Activated T-cell treated with anti-CD3 and anti-CD28 coated beads, Interleukin-2, amount 50 U/mL, for 72 hours (primary cell): ENCODE measurements around the gene SPSB2. TPM values are rescaled to one million over a fixed set of nuclear protein-coding genes. Genes with fewer than 3 reads are reported as not detected.
"Not testable (repeated sequence)": the region's sequence is repeated elsewhere in the genome, so short reads cannot be mapped to it uniquely, and the experiment has no call there.

Experiments used
- ATAC-seq, 2 donors: fragments of 150-1000 bp; cut with Tn5 transposase; replicated peaks in 1 of 2; 2 replicates each; pipeline ENCODE4 v1.10.0; 2021; ENCODE audit warnings: moderate library complexity in 2 of 2, mild to moderate bottlenecking in 1 of 2
- DNase-seq, 2 donors: peaks; one replicate each; pipeline ENCODE4 v3.0.0; 2021 to 2022; ENCODE audit warnings: mixed read lengths in 1 of 2
- H3K27ac Mint-ChIP-seq: one replicate; pipeline ENCODE4 v1.8.0; 2022; ENCODE audit warnings: mild to moderate bottlenecking, moderate library complexity, mixed read lengths
- H3K27me3 Mint-ChIP-seq: one replicate; pipeline ENCODE4 v1.8.0; 2022; ENCODE audit warnings: low read depth, mixed read lengths
- H3K36me3 Mint-ChIP-seq, 2 donors: one replicate each; pipeline ENCODE4 v1.8.0; 2022; ENCODE audit warnings: mixed read lengths in 2 of 2, mild to moderate bottlenecking in 1 of 2; ENCODE audit not compliant: insufficient read depth in 2 of 2
- H3K4me1 Mint-ChIP-seq: one replicate; pipeline ENCODE4 v1.8.0; 2022; ENCODE audit warnings: low read depth, mixed read lengths
- H3K4me3 Mint-ChIP-seq, 2 donors: one replicate each; pipeline ENCODE4 v1.8.0; 2022; ENCODE audit warnings: mild to moderate bottlenecking in 2 of 2, mixed read lengths in 2 of 2, moderate library complexity in 2 of 2
- H3K9me3 Mint-ChIP-seq, 2 donors: one replicate each; pipeline ENCODE4 v1.8.0; 2022; ENCODE audit warnings: mixed read lengths in 2 of 2
- total RNA-seq, 2 donors: library from RNA; stranded (reverse); gene quantifications; one replicate each; pipeline ENCODE4 v1.2.3, GENCODE V29; 2022

The SPSB2 gene
- total RNA-seq, 2 donors from 2014 or later, result 9.6 to 10.4 TPM

GRCh38 chr12:6909421-6910145 lies 36.5 kb upstream of the SPSB2 start:
- ATAC-seq (peak in 1 of 2 donors; percentile 22), DNase-seq (no peak)
- Mint-ChIP-seq H3K9me3 (no peaks in the 10 kb centered on the region), H3K36me3 (no peaks in the 10 kb centered on the region), H3K27me3 (no peaks in the 10 kb centered on the region), H3K4me1 (peaks cover 16% of the 10 kb centered on the region), H3K4me3 (no peak overlapping the region), H3K27ac (no peak overlapping the region)

- not testable (repeated sequence) for H3K27me3 Mint-ChIP-seq, H3K4me1 Mint-ChIP-seq, H3K36me3 Mint-ChIP-seq, H3K4me3 Mint-ChIP-seq, ATAC-seq, H3K27ac Mint-ChIP-seq, DNase-seq, H3K9me3 Mint-ChIP-seq
Measured at GRCh38 chr12:6908141-6908540, 35.0 kb upstream of the SPSB2 start.

- Mint-ChIP-seq H3K27me3 (no peaks in the 10 kb centered on the region), H3K9me3 (no peaks in the 10 kb centered on the region), H3K27ac (no peak overlapping the region), H3K36me3 (no peaks in the 10 kb centered on the region), H3K4me1 (peaks cover under 1% of the 10 kb centered on the region), H3K4me3 (no peak overlapping the region)
- ATAC-seq (no peak), DNase-seq (no peak)
Measured at GRCh38 chr12:6905414-6906040, 32.4 kb upstream of the SPSB2 start.

DNA sequence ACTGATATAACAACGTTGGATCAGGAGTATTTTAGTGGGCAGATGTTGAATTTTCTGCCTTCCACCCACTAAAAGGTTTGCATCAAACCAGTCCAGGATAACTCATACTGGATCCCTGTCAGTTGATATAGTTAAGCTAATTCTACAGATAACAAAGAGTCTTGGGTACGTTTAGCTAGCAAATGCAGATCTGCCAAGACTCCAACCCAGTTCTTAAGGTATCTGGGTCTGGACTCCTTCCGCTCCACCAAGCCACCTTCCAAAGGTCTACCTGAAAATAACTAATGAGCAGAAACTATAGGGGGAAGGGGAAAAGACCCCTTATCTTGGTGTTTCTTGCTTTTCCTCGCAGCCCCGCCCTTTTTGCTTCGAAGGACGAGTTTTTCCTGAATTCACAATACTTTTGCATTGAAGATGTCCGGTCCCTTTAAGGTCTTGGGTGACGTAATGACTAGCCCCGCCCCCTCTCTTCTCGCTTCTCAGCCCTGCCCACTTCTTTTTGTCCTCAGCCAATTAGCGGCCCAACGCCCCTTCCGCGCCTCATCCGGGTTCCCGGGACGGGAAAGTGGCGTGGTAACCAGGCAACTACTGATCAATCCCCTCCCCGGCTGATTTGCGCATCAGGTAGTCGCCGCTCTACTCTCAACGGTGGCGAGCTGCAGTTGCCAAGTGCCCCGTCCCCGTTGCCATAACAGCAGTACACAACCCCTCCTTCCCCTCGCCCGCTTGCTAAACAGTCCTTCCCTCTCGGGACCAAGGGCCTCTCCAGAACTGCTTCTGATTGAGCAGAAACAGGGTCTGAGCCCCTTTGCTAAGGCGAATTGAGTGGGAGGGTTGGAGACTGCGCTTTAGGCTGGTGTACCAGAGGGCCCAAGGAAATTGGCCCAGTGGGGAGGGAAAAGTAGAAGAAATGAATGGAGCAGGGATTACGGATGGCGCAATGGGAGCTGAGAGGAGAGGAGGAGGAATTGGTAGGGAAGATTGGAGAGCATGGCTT lies 31.5 kb upstream of the SPSB2 start, which contains the start of gene LRRC23:
Gene LRRC23, plus strand, starts transcription at position 543 of the 997 bp plus-strand sequence. CDS start 812 bp downstream, outside the sequence.
- ATAC-seq (peak; percentile 95 to 98), DNase-seq (peak; percentile 97 to 98)
- no peaks in the 10 kb centered on the region for H3K27me3 Mint-ChIP-seq
- H3K27ac Mint-ChIP-seq, result no peak within 1 kb of the TSS
- H3K4me1 Mint-ChIP-seq, result peaks cover 10% of the 10 kb centered on the region
- no peak within 1 kb of the TSS for H3K4me3 Mint-ChIP-seq
- H3K9me3 Mint-ChIP-seq, result no peaks in the 10 kb centered on the region
- no peaks in the 10 kb centered on the region for H3K36me3 Mint-ChIP-seq

DNA sequence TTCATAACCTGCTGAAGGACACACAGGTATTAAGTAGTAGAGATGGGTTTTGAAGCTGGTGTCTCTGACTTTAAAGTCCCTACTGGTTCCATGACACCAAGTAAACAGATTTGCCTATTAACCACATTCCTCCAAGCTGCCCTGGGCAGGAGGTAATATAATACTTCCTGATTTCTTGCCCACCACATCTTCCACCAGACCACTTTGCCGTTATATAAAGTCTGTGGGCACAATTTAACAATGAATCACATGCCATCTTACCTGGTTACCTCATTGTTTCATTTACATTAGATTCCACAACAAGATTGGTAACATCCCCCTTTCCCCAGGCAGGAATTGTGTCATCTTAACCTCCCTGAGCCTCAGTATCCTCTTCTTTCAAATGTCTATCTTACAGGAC lies 30.6 kb upstream of the SPSB2 start:
- Mint-ChIP-seq H3K27me3 (no peaks in the 10 kb centered on the region), H3K4me1 (peaks cover 14% of the 10 kb centered on the region), H3K9me3 (no peaks in the 10 kb centered on the region), H3K27ac (no peak overlapping the region), H3K4me3 (no peak overlapping the region), H3K36me3 (no peaks in the 10 kb centered on the region)
- DNase-seq (no peak), ATAC-seq (no peak)

DNA sequence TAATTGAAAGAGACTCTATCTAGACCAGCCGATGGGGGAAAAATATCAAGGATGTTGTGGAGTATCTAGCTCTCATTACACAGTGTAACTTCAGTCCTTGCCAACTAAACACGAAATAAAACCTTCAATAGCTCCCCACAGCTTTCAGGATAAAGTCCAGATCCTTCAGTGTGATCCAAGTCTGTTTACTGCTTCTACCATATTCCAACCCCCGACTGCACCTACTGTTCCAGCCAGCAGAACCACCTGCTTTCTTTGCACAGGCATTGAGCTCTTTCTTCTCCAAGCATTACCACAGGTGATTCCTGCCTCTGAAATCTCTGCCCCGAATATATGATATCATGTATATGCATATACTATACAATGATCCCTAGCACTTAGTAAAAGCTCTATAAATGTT lies 29.3 kb upstream of the SPSB2 start:
- Mint-ChIP-seq H3K27ac (no peak overlapping the region), H3K9me3 (no peaks in the 10 kb centered on the region), H3K4me1 (peaks cover 14% of the 10 kb centered on the region), H3K4me3 (no peak overlapping the region), H3K36me3 (no peaks in the 10 kb centered on the region), H3K27me3 (no peaks in the 10 kb centered on the region)
- DNase-seq (no peak), ATAC-seq (no peak)

GRCh38 chr12:6899837-6900519 lies 26.9 kb upstream of the SPSB2 start:
- Mint-ChIP-seq H3K27ac (no peak overlapping the region), H3K36me3 (no peaks in the 10 kb centered on the region), H3K4me1 (peaks cover 14% of the 10 kb centered on the region), H3K4me3 (no peak overlapping the region), H3K9me3 (no peaks in the 10 kb centered on the region), H3K27me3 (no peaks in the 10 kb centered on the region)
- DNase-seq (no peak), ATAC-seq (no peak)

DNA sequence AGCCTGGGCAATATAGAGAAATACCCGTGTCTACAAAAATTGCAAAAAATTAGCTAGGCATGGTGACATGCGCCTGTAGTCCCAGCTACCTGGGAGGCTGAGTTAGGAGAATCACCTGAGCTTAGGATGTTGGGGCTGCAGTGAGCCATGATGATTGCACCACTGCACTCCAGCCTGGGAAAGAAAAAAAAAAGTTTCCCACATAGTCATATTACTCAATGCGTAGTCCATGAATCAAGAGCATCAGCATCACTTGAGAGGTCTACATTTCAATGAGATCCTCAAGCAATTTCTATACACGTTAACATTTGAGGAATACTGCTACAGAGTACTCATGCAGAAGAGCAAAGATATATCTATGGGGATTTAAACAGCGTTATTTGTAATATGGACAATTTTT lies 26.3 kb upstream of the SPSB2 start:
- H3K27ac Mint-ChIP-seq, result no peak overlapping the region

DNA sequence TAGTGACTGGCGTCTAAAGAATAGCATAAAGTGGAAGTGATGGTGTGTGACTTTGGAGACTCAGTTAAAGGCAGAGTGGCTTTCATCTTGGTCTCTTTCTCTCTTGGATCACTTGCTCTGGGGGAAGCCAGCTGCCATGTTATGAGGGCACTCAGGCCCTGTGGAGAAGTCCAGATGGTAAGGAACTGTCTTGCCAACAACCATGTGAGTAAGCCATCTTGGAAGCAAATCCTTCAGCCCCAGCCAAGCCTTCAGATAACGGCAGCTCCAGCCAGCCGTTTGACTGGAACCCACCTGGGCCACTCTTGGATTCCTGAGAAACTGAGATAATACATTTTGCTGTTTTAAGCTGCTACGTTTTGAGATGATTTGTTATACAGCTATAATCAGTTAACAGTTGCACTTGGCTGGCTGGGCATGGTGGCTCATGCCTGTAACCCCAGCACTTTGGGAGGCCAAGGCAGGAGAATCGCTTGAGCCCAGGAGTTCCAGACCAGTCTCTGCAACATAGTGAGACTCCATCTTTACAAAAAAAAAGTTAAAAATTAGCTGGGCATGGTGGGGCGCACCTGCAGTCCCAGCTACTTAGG lies 23.8 kb upstream of the SPSB2 start:
- ATAC-seq, result no peak
- Mint-ChIP-seq H3K36me3 (no peaks in the 10 kb centered on the region), H3K27ac (no peak overlapping the region), H3K4me1 (peaks cover 22% of the 10 kb centered on the region), H3K9me3 (no peaks in the 10 kb centered on the region), H3K4me3 (no peak overlapping the region), H3K27me3 (no peaks in the 10 kb centered on the region)
- no peak for DNase-seq

More for the DNA sequence above, 26.3 kb upstream of the SPSB2 start:
- ATAC-seq, result no peak
- Mint-ChIP-seq H3K9me3 (no peaks in the 10 kb centered on the region), H3K4me1 (peaks cover 14% of the 10 kb centered on the region), H3K27me3 (no peaks in the 10 kb centered on the region), H3K4me3 (no peak overlapping the region), H3K36me3 (no peaks in the 10 kb centered on the region)
- no peak for DNase-seq

DNA sequence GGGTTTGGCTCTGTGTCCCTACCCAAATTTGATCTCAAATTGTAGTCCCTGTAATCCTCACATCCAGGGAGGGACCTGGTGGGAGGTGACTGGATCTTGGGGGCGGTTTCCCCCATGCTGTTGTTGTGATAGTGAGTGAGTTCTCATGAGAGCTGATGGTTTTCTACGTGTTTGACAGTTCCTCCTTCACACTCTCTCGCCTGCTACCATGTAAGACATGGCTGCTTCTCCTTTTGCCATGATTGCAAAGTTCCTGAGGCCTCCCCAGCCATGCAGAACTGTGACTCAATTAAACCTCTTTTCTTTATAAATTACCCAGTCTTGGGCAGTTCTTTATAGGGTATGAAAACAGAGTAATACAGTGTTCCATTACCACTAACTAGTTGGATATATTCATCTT lies 21.2 kb upstream of the SPSB2 start:
- no peak for DNase-seq
- Mint-ChIP-seq H3K4me1 (peaks cover 32% of the 10 kb centered on the region), H3K36me3 (no peaks in the 10 kb centered on the region), H3K27ac (no peak overlapping the region), H3K27me3 (no peaks in the 10 kb centered on the region), H3K9me3 (no peaks in the 10 kb centered on the region), H3K4me3 (no peak overlapping the region)
- no peak for ATAC-seq

- H3K9me3 Mint-ChIP-seq, ATAC-seq, H3K36me3 Mint-ChIP-seq, H3K27me3 Mint-ChIP-seq, DNase-seq: not testable (repeated sequence)
- peak overlapping the region; percentile 69 for H3K27ac Mint-ChIP-seq
- peak overlapping the region; percentile 79 to 91 for H3K4me3 Mint-ChIP-seq
- H3K4me1 Mint-ChIP-seq, result peaks cover 31% of the 10 kb centered on the region
Measured at GRCh38 chr12:6892683-6893082, 19.6 kb upstream of the SPSB2 start.

- Mint-ChIP-seq H3K4me1 (peaks cover 31% of the 10 kb centered on the region), H3K4me3 (peak overlapping the region; percentile 79 to 91)
- no peak for DNase-seq
Measured at GRCh38 chr12:6891646-6892001, 18.5 kb upstream of the SPSB2 start.

More at GRCh38 chr12:6891646-6892001, 18.5 kb upstream of the SPSB2 start:
- no peaks in the 10 kb centered on the region for H3K9me3 Mint-ChIP-seq
- peak; percentile 3 to 10 for ATAC-seq
- no peaks in the 10 kb centered on the region for H3K36me3 Mint-ChIP-seq
- H3K27ac Mint-ChIP-seq, result peak overlapping the region; percentile 93
- no peaks in the 10 kb centered on the region for H3K27me3 Mint-ChIP-seq
